HG03280 (cell line): Measurements from ENCODE around the gene MIB1.

Experiments
- ATAC-seq: cut with Tn5 transposase; IDR thresholded peaks from one replicate; pipeline ENCODE4 v1.9.1; 2021; ENCODE audit warnings: mild to moderate bottlenecking, moderate library complexity; ENCODE audit not compliant: unreplicated experiment

The MIB1 gene

GRCh38 chr18:21868770-21869169 lies 128.2 kb downstream of the MIB1 start:
- no peak for ATAC-seq

- ATAC-seq: no peak
These were observed 149.0 kb downstream of the MIB1 start for GRCh38 chr18:21889570-21889969.

- no peak for ATAC-seq
These were observed 154.2 kb downstream of the MIB1 start for GRCh38 chr18:21894619-21895367.

GRCh38 chr18:21896732-21897336 lies 156.2 kb downstream of the MIB1 start:
- no peak for ATAC-seq

- peak; percentile 66 for ATAC-seq
These were observed 157.2 kb downstream of the MIB1 start for GRCh38 chr18:21897811-21898210.

GRCh38 chr18:21900605-21901352 lies 160.2 kb downstream of the MIB1 start:
- no peak for ATAC-seq

GRCh38 chr18:21901423-21901945 lies 160.9 kb downstream of the MIB1 start:
- ATAC-seq: no peak

GRCh38 chr18:21903709-21904108 lies 163.1 kb downstream of the MIB1 start:
- ATAC-seq: no peak

GRCh38 chr18:21904856-21905255 lies 164.3 kb downstream of the MIB1 start:
- ATAC-seq: no peak

GRCh38 chr18:21907451-21907850 lies 166.9 kb downstream of the MIB1 start:
- ATAC-seq: no peak

GRCh38 chr18:21908711-21909110 lies 168.1 kb downstream of the MIB1 start:
- ATAC-seq: no peak

- no peak for ATAC-seq
These were observed 170.3 kb downstream of the MIB1 start for GRCh38 chr18:21910906-21911305.

- ATAC-seq: no peak
These were observed 171.0 kb downstream of the MIB1 start for GRCh38 chr18:21911551-21911950.

GRCh38 chr18:21912339-21913239 lies 172.0 kb downstream of the MIB1 start:
- no peak for ATAC-seq

- no peak for ATAC-seq
These were observed 174.2 kb downstream of the MIB1 start for GRCh38 chr18:21914739-21915319.

- ATAC-seq: no peak
These were observed 175.0 kb downstream of the MIB1 start for GRCh38 chr18:21915546-21915945.

GRCh38 chr18:21916594-21916993 lies 176.0 kb downstream of the MIB1 start:
- ATAC-seq: no peak

- ATAC-seq: no peak
These were observed 178.1 kb downstream of the MIB1 start for GRCh38 chr18:21918693-21919092.
